GM12878 (cell line): ENCODE data around the gene REV3L. TPM values are rescaled to one million over a fixed set of nuclear protein-coding genes. Genes with fewer than 3 reads are reported as not detected.

Experiments
- ATAC-seq: fragments of 200-7000 bp; cut with Tn5 transposase; 3 replicates; pipeline ENCODE4 v1.9.1; 2020; ENCODE audit warnings: mild to moderate bottlenecking, moderate library complexity
- BruUV-seq: library from RNA; stranded (reverse); fragments of 400-500 nt; replicated peaks from 2 replicates; lab custom pipeline; 2021; lab: Mats Ljungman, UMichigan
- CTCF ChIA-PET: fragments of 300-600 bp; sonication (Branson Sonifier 250); formaldehyde crosslinking; extraction: SDS; loops from one replicate; lab custom pipeline; 2021; ENCODE audit warnings: inconsistent platforms; lab: Yijun Ruan, JAX
- POLR2A ChIA-PET: fragments of 350-600 bp; formaldehyde crosslinking; extraction: SDS; loops from one replicate; lab custom pipeline; 2021; ENCODE audit warnings: inconsistent platforms; lab: Charles Lee
- RAD21 ChIA-PET: fragments of 300-600 bp; sonication (Branson Sonifier 250); formaldehyde crosslinking; loops from one replicate; lab custom pipeline; 2023; ENCODE audit warnings: antibody characterized with exemption; ENCODE audit not compliant: unreplicated experiment; lab: Charles Lee
- SMC1A ChIA-PET: fragments of 300-600 bp; sonication (Branson Sonifier 250); formaldehyde crosslinking; loops from one replicate; lab custom pipeline; 2023; ENCODE audit not compliant: unreplicated experiment, uncharacterized antibody; lab: Charles Lee
- DNase-seq: peaks from one replicate; pipeline ENCODE4 v3.0.0-alpha.2; 2011; ENCODE audit warnings: low read depth, low spot score
- FAIRE-seq: peaks from 3 replicates; lab custom pipeline; 2011; peaks lifted over from hg19 to GRCh38; lab: Jason Lieb, UNC
- H2AFZ ChIP-seq: 2 replicates; pipeline ENCODE4 v1.6.0; 2011; ENCODE audit warnings: low read depth, low read length, control low read depth; ENCODE audit not compliant: control insufficient read depth
- H3K27ac ChIP-seq: 2 replicates; pipeline ENCODE4 v1.5.1; 2011; ENCODE audit warnings: control low read depth; ENCODE audit not compliant: control insufficient read depth, insufficient read depth
- H3K27me3 ChIP-seq, 2 experiments: replicated peaks in 1 of 2; 2 replicates each; pipeline versions ENCODE4 v1.6.0 to v1.6.1; 2011; ENCODE audit warnings: low read length in 1 of 2; ENCODE audit not compliant: control insufficient read depth in 2 of 2, insufficient read depth in 2 of 2
- H3K36me3 ChIP-seq, 2 experiments: 2 replicates each; pipeline ENCODE4 v1.5.1; 2011; ENCODE audit warnings: low read length in 1 of 2; ENCODE audit not compliant: control insufficient read depth in 2 of 2, insufficient read depth in 2 of 2
- H3K4me1 ChIP-seq: 2 replicates; pipeline ENCODE4 v1.6.1; 2011; ENCODE audit warnings: mild to moderate bottlenecking, low read length, moderate library complexity, mixed read lengths; ENCODE audit not compliant: control insufficient read depth, insufficient read depth
- H3K4me2 ChIP-seq: 2 replicates; pipeline ENCODE4 v1.6.0; 2011; ENCODE audit warnings: control low read depth; ENCODE audit not compliant: control insufficient read depth, insufficient read depth
- H3K4me3 ChIP-seq: fragments of 200-600 bp; sonication (generic); 2 replicates; pipeline ENCODE4 v1.5.1; 2016
- H3K79me2 ChIP-seq: 2 replicates; pipeline ENCODE4 v1.6.0; 2011; ENCODE audit warnings: low read length; ENCODE audit not compliant: control insufficient read depth, insufficient read depth
- H3K9ac ChIP-seq: 2 replicates; pipeline ENCODE4 v1.8.0; 2011; ENCODE audit warnings: low read length, control low read depth, mixed read lengths; ENCODE audit not compliant: control insufficient read depth, insufficient read depth
- H3K9me3 ChIP-seq: replicated peaks from 3 replicates; pipeline ENCODE4 v1.5.1; 2011; ENCODE audit warnings: mild to moderate bottlenecking, low read length; ENCODE audit not compliant: control insufficient read depth, insufficient read depth
- H4K20me1 ChIP-seq: 2 replicates; pipeline ENCODE4 v1.6.0; 2011; ENCODE audit not compliant: control insufficient read depth, insufficient read depth
- ATF7 ChIP-seq: fragments of 450-650 bp; IDR thresholded peaks from 2 replicates; pipeline ENCODE4 v1.6.1; 2016; ENCODE audit warnings: low read depth, mild to moderate bottlenecking
- BCL3 ChIP-seq: IDR thresholded peaks from 2 replicates; pipeline ENCODE4 v1.6.1; 2011; ENCODE audit warnings: borderline replicate concordance, low read depth, mild to moderate bottlenecking, moderate library complexity, low read length; ENCODE audit not compliant: insufficient read depth, poor library complexity, severe bottlenecking
- CEBPB ChIP-seq, 2 experiments: fragments of 150-350 bp in 1 of 2; IDR thresholded peaks; 2 replicates each; pipeline ENCODE4 v1.6.1; 2012 to 2014; ENCODE audit warnings: low read depth in 2 of 2, low read length in 2 of 2, borderline replicate concordance in 1 of 2, inconsistent platforms in 1 of 2
- GABPA ChIP-seq: IDR thresholded peaks from 2 replicates; pipeline ENCODE4 v1.6.1; 2014; ENCODE audit warnings: antibody characterized with exemption, low read depth, mild to moderate bottlenecking, inconsistent platforms
- GATAD2B ChIP-seq: fragments of 450-650 bp; conservative IDR thresholded peaks from 2 replicates; pipeline ENCODE4 v1.6.1; 2017; ENCODE audit warnings: low read depth, mild to moderate bottlenecking, moderate library complexity
- IRF3 ChIP-seq: fragments of 450-650 bp; IDR thresholded peaks from 2 replicates; pipeline ENCODE4 v1.6.1; 2014; ENCODE audit warnings: mild to moderate bottlenecking
- MEF2A ChIP-seq: IDR thresholded peaks from 2 replicates; pipeline ENCODE4 v1.6.1; 2011; ENCODE audit warnings: low read depth, mild to moderate bottlenecking, low read length, moderate library complexity; ENCODE audit not compliant: insufficient read depth
- MTA2 ChIP-seq: fragments of 450-650 bp; IDR thresholded peaks from 2 replicates; pipeline ENCODE4 v1.6.1; 2016; ENCODE audit warnings: low read depth, mild to moderate bottlenecking, moderate library complexity
- RELB ChIP-seq: fragments of 450-650 bp; IDR thresholded peaks from 2 replicates; pipeline ENCODE4 v1.6.1; 2017; ENCODE audit warnings: low read depth, mild to moderate bottlenecking, moderate library complexity
- SIN3A ChIP-seq: IDR thresholded peaks from 2 replicates; pipeline ENCODE4 v1.6.1; 2012; ENCODE audit warnings: low read depth, low read length, improper control_type of control experiment
- SREBF2 ChIP-seq: IDR thresholded peaks from 2 replicates; pipeline ENCODE4 v1.6.1; 2012; ENCODE audit warnings: mild to moderate bottlenecking, low read length
- USF1 ChIP-seq: IDR thresholded peaks from 2 replicates; pipeline ENCODE4 v1.6.1; 2011; ENCODE audit warnings: borderline replicate concordance, low read depth, mild to moderate bottlenecking, moderate library complexity, mixed read lengths, low read length; ENCODE audit not compliant: insufficient read depth; ENCODE audit errors: extremely low read length
- ZNF622 ChIP-seq: fragments of 450-650 bp; IDR thresholded peaks from 2 replicates; pipeline ENCODE4 v1.6.1; 2017; ENCODE audit warnings: mild to moderate bottlenecking, inconsistent platforms
- WGBS: methylation state at CpG from one replicate; pipeline ENCODE4 v1.1.6; 2016; ENCODE audit warnings: low lambda C conversion rate; ENCODE audit not compliant: insufficient replicate concordance, insufficient coverage; ENCODE audit errors: missing lambda C conversion rate; 5-methylcytosine and 5-hydroxymethylcytosine counted together
- in situ Hi-C: fragments of 300-500 bp; cut with MboI; formaldehyde crosslinking; loops from 9 replicates; pipeline ENCODE4 v1.14.3; 2018; ENCODE audit warnings: mixed read lengths
- intact Hi-C: fragments of 100-400 bp; cut with micrococcal nuclease; formaldehyde crosslinking; loops from one replicate; pipeline ENCODE4 v1.14.2; 2022; ENCODE audit not compliant: unreplicated experiment
- polyA plus RNA-seq, 11 experiments: library from polyadenylated mRNA; depleted of rRNA in 4 of 11; unstranded in 6 of 11; stranded (reverse) in 5 of 11; fragments of >200 nt; fragmentation: Nextera tagmentation in 4 of 11; fragmentation: Illumina TruSeq in 1 of 11; extraction: Ambion mirVana in 4 of 11; extraction: Trizol in 1 of 11; gene quantifications; 1 replicate in 1 of 11; 2 replicates in 10 of 11; pipeline versions ENCODE4 v1.2.1 to v1.2.3, GENCODE V29; 2011 to 2016; ENCODE audit warnings: inconsistent platforms in 2 of 11, missing spikeins in 2 of 11, low read depth in 1 of 11
- total RNA-seq, 4 experiments: library from RNA; depleted of rRNA in 3 of 4; stranded (reverse); fragments of >200 nt in 3 of 4; fragmentation: Illumina TruSeq in 1 of 4; extraction: Trizol in 1 of 4; gene quantifications; 2 replicates each; pipeline versions ENCODE4 v1.2.1 to v1.2.3, GENCODE V29; 2013 to 2021

REV3L gene
- total and polyA plus RNA-seq, 10 of the 15 experiments (the other 5 are each of a cell fraction or from before 2014, with no cell fraction given), result 7.6 to 33.6 (median 21.5) TPM

GRCh38 chr6:111521497-111522270 is 38.7 kb upstream of the REV3L start:
- H3K27me3 ChIP-seq, result no peaks in the 10 kb centered on the region
- H2AFZ ChIP-seq, result no peak overlapping the region
- no peaks in the 10 kb centered on the region for H3K79me2 ChIP-seq
- no peaks in the 10 kb centered on the region for H3K4me1 ChIP-seq
- no peak overlapping the region for H3K9ac ChIP-seq
- ChIA-PET CTCF (interaction anchor here (0.8 kb wide), 1 partner anchor 475 kb away, joined by 3 read pairs; no protein-coding TSS in a partner anchor), RAD21 (no interaction called here), POLR2A (no interaction called here), SMC1A (interaction anchor here (0.8 to 1.3 kb wide), 3 partner anchors 10 to 29 kb away, joined by 3 to 4 read pairs (median 3); no protein-coding TSS in a partner anchor)
- no peak overlapping the region for H3K27ac ChIP-seq
- 87% methylated on average over 5 of the region's 5 CpGs for WGBS
- no peak for TF ChIP-seq USF1
- TF ChIP-seq GATAD2B, result no peak
- no peak for TF ChIP-seq SIN3A
- TF ChIP-seq BCL3, result no peak
- no peak for TF ChIP-seq MTA2
- no peak for TF ChIP-seq ATF7
- no peak for TF ChIP-seq CEBPB (IDR thresholded peaks at IDR 0.05; ENCODE audit: borderline replicate concordance in 1 of 2, low read depth in 2 of 2, low read length in 2 of 2)
- no peak for TF ChIP-seq MEF2A
- TF ChIP-seq SREBF2, result no peak
- TF ChIP-seq ZNF622, result no peak
- TF ChIP-seq GABPA, result no peak
- no peak for TF ChIP-seq RELB
- TF ChIP-seq IRF3, result no peak
- ATAC-seq (no peak), FAIRE-seq (no peak), DNase-seq (no peak)
- H3K4me2 ChIP-seq, result no peak overlapping the region
- no peak overlapping the region for H3K4me3 ChIP-seq
- H4K20me1 ChIP-seq, result no peaks in the 10 kb centered on the region
- BruUV-seq, result no TSS peak
- H3K9me3 ChIP-seq, result no peaks in the 10 kb centered on the region
- H3K36me3 ChIP-seq, result no peaks in the 10 kb centered on the region
- in situ Hi-C loops, result no loop called here
- intact Hi-C loops, result no loop called here
